HepG2 (cell line): ENCODE data around the gene EIF6. TPM values are rescaled to one million over a fixed set of nuclear protein-coding genes. Genes with fewer than 3 reads are reported as not detected.

Experiments
- ZBTB1 ChIP-seq: sonication (generic); formaldehyde crosslinking; IDR thresholded peaks from 2 replicates; pipeline ENCODE4 v1.4.0; 2020; ENCODE audit warnings: missing genetic modification reagents, borderline replicate concordance
- ZNF275 ChIP-seq: sonication (generic); formaldehyde crosslinking; IDR thresholded peaks from 2 replicates; pipeline ENCODE4 v1.8.0; 2022; ENCODE audit warnings: missing genetic modification reagents, mild to moderate bottlenecking, inconsistent platforms, borderline replicate concordance
- ZNF800 ChIP-seq: sonication (generic); formaldehyde crosslinking; IDR thresholded peaks from 2 replicates; pipeline ENCODE4 v1.4.0; 2020; ENCODE audit warnings: missing genetic modification reagents
- ZNF839 ChIP-seq: sonication (generic); formaldehyde crosslinking; IDR thresholded peaks from 2 replicates; pipeline ENCODE4 v1.4.0; 2020; ENCODE audit warnings: missing genetic modification reagents, mild to moderate bottlenecking, borderline replicate concordance
- polyA plus RNA-seq, 8 experiments: library from polyadenylated mRNA; depleted of rRNA in 3 of 8; stranded (reverse) in 7 of 8; unstranded in 1 of 8; fragments of >200 nt; fragmentation: Illumina TruSeq in 4 of 8; extraction: Trizol in 4 of 8; gene quantifications; 2 replicates each; pipeline versions ENCODE4 v1.2.1 to v1.2.3, GENCODE V29; 2011 to 2016; ENCODE audit warnings: low read depth in 4 of 8, missing spikeins in 1 of 8, mixed read lengths in 1 of 8; ENCODE audit not compliant: insufficient read depth in 1 of 8
- total RNA-seq, 5 experiments: library from RNA; depleted of rRNA; stranded (reverse); fragments of >200 nt; fragmentation: Illumina TruSeq; extraction: Trizol; gene quantifications; 2 replicates each; pipeline ENCODE4 v1.2.3, GENCODE V29; 2016; ENCODE audit warnings: low read depth in 1 of 5
- TF ChIP-seq, protein P1 (sequence below): IDR thresholded peaks from 2 replicates; pipeline ENCODE4 v1.4.0; 2020; ENCODE audit warnings: mild to moderate bottlenecking, missing genetic modification reagents

The EIF6 gene
- total and polyA plus RNA-seq, 2 of the 13 experiments (the other 11 are each of a cell fraction or from before 2014, with no cell fraction given): 462 to 466 TPM

- no peak for TF ChIP-seq ZBTB1
- TF ChIP-seq, protein P1, sequence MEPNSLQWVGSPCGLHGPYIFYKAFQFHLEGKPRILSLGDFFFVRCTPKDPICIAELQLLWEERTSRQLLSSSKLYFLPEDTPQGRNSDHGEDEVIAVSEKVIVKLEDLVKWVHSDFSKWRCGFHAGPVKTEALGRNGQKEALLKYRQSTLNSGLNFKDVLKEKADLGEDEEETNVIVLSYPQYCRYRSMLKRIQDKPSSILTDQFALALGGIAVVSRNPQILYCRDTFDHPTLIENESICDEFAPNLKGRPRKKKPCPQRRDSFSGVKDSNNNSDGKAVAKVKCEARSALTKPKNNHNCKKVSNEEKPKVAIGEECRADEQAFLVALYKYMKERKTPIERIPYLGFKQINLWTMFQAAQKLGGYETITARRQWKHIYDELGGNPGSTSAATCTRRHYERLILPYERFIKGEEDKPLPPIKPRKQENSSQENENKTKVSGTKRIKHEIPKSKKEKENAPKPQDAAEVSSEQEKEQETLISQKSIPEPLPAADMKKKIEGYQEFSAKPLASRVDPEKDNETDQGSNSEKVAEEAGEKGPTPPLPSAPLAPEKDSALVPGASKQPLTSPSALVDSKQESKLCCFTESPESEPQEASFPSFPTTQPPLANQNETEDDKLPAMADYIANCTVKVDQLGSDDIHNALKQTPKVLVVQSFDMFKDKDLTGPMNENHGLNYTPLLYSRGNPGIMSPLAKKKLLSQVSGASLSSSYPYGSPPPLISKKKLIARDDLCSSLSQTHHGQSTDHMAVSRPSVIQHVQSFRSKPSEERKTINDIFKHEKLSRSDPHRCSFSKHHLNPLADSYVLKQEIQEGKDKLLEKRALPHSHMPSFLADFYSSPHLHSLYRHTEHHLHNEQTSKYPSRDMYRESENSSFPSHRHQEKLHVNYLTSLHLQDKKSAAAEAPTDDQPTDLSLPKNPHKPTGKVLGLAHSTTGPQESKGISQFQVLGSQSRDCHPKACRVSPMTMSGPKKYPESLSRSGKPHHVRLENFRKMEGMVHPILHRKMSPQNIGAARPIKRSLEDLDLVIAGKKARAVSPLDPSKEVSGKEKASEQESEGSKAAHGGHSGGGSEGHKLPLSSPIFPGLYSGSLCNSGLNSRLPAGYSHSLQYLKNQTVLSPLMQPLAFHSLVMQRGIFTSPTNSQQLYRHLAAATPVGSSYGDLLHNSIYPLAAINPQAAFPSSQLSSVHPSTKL: no peak
- TF ChIP-seq ZNF275 (CRISPR knock-in tag): no peak
- no peak for TF ChIP-seq ZNF800
- no peak for TF ChIP-seq ZNF839 (CRISPR knock-in tag)
Observed at GRCh38 chr20:35319871-35320197, 35.3 kb upstream of the EIF6 start (continued).
